ENCODE data around the gene KRT7.

The KRT7 gene

GRCh38 chr12:52212701-52213563 lies 20.1 kb upstream of the KRT7 start:
- DNase-seq: no peak

GRCh38 chr12:52213564-52214420 lies 19.3 kb upstream of the KRT7 start:
- peak; percentile 32 for DNase-seq

GRCh38 chr12:52214421-52214802 lies 18.6 kb upstream of the KRT7 start:
- DNase-seq: no peak

GRCh38 chr12:52215587-52216031 lies 17.4 kb upstream of the KRT7 start:
- no peak for DNase-seq

GRCh38 chr12:52216100-52216499 lies 16.9 kb upstream of the KRT7 start:
- DNase-seq: no peak

GRCh38 chr12:52216807-52217206 lies 16.2 kb upstream of the KRT7 start:
- DNase-seq: no peak

- no peak for DNase-seq
Measured at GRCh38 chr12:52217223-52217622, 15.8 kb upstream of the KRT7 start.

- DNase-seq: no peak
Measured at GRCh38 chr12:52218001-52218400, 15.0 kb upstream of the KRT7 start.

- no peak for DNase-seq
Measured at GRCh38 chr12:52220477-52220876, 12.6 kb upstream of the KRT7 start.

GRCh38 chr12:52221070-52221781 lies 11.8 kb upstream of the KRT7 start:
- DNase-seq: no peak

- peak; percentile 35 for DNase-seq
Measured at GRCh38 chr12:52221912-52222457, 11.1 kb upstream of the KRT7 start.

- DNase-seq: no peak
Measured at GRCh38 chr12:52222692-52223091, 10.4 kb upstream of the KRT7 start.

GRCh38 chr12:52223406-52224039 lies 9.5 kb upstream of the KRT7 start:
- no peak for DNase-seq

- no peak for DNase-seq
Measured at GRCh38 chr12:52224151-52224550, 8.9 kb upstream of the KRT7 start.

GRCh38 chr12:52225752-52226151 lies 7.3 kb upstream of the KRT7 start:
- no peak for DNase-seq

GRCh38 chr12:52226446-52226845 lies 6.6 kb upstream of the KRT7 start:
- no peak for DNase-seq

GRCh38 chr12:52227606-52228166 lies 5.4 kb upstream of the KRT7 start:
- no peak for DNase-seq

- no peak for DNase-seq
Measured at GRCh38 chr12:52228366-52228765, 4.7 kb upstream of the KRT7 start.

GRCh38 chr12:52228931-52229330 lies 4.1 kb upstream of the KRT7 start:
- DNase-seq: no peak

- no peak for DNase-seq
Measured at GRCh38 chr12:52229836-52230343, 3.2 kb upstream of the KRT7 start.

- DNase-seq: no peak
Measured at GRCh38 chr12:52230364-52231281, 2.4 kb upstream of the KRT7 start.
